GM19025 (cell line): ENCODE data around the gene RHD.
"Not testable (repeated sequence)": the region's sequence is repeated elsewhere in the genome, so short reads cannot be mapped to it uniquely, and the experiment has no call there.

Experiments
- ATAC-seq: cut with Tn5 transposase; IDR thresholded peaks from one replicate; pipeline ENCODE4 v1.9.1; 2021; ENCODE audit warnings: mild to moderate bottlenecking, low read depth, moderate library complexity; ENCODE audit not compliant: unreplicated experiment

Gene RHD

DNA sequence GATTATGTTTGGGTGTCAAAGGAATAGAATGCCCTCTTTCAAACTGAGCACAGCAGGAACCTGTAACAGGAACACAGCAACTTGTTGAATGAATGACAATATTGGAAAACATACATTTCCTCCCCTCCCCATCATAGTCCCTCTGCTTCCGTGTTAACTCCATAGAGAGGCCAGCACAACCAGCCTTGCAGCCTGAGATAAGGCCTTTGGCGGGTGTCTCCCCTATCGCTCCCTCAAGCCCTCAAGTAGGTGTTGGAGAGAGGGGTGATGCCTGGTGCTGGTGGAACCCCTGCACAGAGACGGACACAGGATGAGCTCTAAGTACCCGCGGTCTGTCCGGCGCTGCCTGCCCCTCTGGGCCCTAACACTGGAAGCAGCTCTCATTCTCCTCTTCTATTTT, at the start of gene RHD:
RHD (plus strand) TSS at position 272 of the 400 bp plus-strand sequence; CDS start at position 311, 39 bp downstream.
- not testable (repeated sequence) for ATAC-seq

DNA sequence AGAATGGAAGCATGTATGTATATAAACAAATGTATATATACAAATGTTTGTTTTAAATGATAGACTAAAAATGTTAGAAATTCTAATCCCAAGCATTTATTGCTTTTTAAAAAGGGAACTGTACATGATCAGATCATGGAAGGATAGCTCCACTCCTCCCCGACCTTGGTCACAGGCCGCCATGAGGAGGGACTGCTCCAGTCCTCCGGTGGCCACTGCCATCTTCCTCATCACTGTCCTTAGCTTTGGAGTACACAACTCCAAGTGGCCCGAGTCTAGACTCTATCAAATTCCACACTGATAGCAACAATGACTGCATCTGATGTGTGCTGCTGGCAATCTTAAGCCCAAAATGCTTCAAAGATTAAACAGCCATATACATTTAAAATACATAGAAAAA, 49.7 kb upstream of the RHD start:
- no peak for ATAC-seq

DNA sequence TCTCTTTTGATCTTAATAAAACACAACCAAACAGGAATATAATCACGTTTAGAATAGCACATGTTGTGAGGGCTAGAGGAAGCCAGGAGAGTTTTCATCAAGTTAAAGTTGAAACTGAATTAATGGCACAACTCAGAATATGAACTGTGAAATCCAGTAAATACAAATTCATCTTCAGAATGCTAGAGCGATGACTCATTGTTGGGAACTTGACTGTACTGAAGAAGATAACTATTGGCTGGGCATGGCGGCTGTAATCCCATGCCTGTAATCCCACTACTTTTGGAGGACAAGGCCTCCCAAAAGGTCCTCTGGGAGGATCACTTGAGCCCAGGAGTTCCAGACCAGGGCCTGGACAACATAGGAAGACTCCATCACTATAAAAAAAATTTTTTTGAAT, 48.8 kb upstream of the RHD start:
- no peak for ATAC-seq

DNA sequence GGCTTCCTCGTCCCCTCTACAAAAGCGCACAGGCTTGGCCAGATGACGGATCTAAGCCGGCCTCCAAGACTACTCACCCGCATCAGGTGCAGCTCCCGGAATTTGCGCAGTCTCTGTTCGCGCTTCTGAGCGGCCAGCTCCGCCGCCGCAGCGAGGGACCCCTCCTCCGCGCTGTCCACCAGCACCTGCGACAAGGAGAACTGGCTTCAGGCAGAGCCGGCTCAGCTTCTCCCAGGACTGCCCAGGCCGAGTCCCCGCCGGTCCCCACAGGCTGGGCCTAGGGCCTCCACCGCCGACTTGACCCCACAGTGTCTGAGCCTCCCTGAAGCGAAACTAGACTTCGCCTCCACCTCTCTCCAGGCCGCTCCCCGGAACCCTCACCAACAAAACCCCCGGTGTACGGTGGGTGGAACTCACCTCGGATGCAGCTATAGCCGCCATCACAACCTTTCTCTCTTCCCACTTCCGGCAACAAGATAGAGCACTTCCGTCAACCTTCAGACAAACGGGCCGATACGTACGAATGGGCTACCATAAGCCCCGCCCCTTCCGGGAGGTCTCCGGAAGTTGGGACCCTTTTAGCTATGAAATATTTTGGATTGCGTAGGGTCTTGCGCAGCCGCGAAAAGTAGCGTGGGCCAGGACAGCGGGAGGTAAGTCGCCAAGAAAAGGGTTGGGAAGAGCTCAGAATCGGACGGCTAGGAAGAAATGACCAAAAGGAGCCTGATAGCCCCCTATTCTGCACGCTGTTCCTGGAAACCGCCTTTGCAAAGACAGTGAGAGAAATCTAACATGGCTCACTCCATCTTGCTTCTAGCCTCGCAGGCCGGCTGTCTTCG, 40.1 kb upstream of the RHD start, which contains the start of gene SYF2:
SYF2 (minus strand) TSS at position 476 of the 839 bp plus-strand sequence; CDS start at position 441, 35 bp downstream.
- peak; percentile 72 for ATAC-seq

DNA sequence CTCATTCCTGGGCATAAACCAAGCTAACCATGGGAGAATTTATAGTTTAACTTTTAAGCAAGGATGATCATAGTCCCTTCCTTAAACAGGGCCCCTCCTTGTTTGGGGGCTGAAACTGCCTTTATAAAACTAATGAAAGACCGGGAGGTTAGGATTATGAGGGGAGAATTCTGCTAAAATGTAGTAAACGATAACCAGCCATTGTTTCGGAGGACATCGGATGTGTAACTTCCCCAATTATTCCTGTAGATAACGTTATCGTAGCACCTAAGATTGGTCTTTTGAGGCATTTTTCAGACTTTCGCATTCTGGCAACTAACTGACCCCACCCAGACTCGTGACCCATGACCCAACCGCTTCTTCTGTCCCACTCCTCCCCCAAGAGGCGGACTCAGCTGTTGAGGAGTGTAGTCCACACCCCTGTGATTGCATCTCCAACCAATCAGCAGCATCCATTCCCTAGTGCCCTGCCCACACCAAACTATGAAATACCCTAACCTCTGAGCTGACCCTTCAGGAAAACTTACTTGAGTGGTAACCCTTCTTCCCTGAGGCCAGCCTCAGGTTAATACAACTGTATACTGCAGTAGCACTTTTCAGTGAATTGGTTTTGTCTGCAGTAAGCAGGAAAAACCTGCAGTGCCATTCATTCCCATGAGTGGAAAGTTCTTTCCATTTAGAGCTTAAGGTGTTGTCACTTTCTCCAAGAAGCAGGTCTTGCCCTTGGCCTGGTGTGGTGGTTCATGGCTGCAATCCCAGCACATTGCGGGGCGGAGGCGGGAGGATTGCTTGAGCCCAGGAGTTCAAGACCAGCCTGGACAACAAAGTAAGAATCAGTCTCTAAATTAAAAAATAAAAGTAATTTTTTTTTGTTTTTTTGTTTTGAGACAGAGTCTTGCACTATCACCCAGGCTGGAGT, 39.2 kb upstream of the RHD start:
- ATAC-seq: peak; percentile 52

DNA sequence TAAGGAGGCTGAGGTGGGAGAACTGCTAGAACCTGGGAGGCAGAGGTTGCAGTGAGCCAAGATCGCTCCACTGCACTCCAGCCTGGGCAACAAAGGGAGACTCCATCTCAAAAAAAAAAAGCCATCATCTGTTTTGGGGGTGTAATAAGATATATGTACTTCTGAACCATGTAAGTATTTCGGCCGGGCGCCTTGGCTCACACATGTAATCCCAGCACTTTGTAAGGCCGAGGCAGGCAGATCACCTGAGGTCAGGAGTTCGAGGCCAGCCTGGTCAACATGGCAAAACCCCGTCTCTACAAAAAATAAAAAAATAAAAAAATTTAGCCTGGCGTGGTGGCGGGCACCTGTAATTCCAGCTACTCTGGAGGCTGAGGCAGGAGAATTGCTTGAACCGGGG, 36.9 kb upstream of the RHD start:
- not testable (repeated sequence) for ATAC-seq

DNA sequence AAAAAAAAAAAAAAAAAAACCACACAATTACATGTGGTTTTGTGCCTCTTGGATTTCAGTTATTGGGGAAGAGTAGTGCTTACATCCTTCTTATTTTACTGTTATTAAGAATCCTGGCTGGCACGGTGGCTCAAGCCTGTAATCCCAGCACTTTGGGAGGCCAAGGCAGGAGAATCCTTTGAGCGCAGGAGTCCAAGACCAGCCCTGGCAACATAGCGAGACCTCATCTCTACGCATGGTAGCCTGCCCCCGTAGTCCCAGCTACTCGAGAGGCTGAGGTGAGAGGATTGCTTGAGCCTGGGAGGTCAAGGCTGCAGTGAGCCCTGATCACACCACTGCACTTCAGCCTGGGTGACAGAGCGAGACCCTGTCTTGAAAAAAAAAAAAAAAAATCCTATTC, 36.0 kb upstream of the RHD start:
- ATAC-seq: not testable (repeated sequence)

DNA sequence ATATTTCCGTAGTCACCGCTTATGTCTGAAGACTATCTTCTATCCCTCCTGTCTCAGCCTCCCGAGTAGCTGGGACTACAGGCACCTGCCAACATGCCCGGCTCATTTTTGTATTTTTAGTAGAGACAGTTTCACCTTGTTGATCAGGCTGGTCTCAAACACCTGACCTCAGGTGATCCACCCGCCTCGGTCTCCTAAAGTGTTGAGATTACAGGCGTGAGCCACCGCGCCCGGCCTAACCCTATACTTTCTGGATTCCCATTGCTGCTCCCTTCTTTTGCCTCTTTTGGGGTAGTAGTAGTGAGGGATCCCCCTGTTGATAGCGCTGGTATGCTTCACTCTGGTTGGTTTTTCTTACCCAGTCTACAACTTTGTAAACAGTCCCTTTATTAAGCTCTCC, 34.3 kb upstream of the RHD start:
- ATAC-seq: no peak

DNA sequence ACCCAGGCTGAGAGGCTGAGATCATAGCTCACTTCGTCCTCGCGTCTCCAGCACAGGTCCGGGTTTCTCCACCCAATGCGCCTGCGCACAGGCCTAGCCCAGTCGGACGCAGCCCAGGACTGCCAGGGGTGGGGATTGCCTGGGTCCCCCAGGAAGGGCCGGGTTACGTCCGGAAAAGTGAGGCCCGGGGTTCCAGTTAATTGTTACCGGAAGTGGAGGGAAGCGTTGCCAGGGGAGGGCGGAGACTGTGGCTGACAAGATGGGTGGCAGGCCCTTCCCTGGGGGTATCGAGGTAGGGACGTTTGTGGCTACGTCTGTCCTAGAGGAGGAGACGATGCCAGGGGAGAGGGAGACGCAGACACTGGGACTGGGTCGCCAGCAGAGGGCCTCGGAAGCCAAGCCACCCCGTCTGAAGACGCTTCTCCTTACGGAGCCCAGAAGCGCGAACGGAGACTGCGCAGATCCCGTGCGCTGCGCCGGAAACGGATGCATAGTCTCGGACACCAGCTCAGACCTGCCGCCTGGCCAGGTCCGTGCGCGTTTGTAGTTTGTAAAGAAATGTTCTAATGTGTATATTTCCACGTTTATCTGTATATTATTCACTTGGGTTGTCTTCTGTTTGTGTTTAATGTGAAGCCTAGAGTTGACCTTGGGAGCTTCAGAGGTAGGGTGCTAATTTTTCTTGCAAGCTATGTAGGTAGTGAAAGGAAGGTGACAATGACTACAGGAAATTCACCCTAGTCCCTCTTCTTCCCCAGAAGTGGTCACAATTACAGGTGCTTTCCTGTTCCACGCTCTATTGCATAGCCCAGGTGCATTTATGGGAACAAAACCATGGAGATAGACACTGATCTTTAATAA, 32.4 kb upstream of the RHD start:
- ATAC-seq: peak; percentile 71

DNA sequence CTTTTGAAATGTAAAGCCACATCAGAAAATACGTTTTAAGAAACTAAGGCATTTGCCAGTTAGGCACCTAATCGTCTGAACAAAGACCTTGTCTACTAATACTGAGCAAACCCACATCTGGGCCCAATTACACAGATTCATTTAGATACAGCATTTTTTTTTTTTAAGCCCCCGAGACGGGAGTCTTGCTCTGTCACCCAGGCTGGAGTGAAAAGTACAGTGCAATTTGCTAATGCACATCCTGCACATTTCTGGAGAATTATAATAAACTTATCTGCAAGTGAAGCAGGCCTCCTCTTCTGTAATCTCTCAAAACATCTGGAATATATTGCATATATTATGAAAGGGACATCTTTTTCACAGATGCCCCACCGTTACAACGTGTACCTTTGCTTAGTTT, 28.4 kb upstream of the RHD start:
- no peak for ATAC-seq

DNA sequence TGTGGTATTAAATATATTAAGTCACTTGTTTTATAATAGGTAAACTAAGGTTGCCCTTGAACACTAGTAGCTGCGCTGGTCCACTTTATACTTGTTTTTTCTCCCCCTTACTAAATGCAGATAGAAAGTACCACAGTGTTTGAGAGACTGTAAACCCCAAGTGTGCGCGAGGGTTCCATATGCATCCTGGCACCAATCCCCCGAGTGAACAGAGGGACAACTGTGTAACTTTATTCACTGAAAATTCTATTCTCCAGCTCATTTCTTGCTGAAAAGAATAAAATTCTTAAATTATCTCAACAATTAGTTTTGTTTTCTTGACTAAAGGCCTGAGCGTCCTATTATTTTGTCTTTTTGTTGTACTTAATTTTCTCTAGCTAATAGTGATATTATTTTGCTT, 26.9 kb upstream of the RHD start:
- no peak for ATAC-seq

DNA sequence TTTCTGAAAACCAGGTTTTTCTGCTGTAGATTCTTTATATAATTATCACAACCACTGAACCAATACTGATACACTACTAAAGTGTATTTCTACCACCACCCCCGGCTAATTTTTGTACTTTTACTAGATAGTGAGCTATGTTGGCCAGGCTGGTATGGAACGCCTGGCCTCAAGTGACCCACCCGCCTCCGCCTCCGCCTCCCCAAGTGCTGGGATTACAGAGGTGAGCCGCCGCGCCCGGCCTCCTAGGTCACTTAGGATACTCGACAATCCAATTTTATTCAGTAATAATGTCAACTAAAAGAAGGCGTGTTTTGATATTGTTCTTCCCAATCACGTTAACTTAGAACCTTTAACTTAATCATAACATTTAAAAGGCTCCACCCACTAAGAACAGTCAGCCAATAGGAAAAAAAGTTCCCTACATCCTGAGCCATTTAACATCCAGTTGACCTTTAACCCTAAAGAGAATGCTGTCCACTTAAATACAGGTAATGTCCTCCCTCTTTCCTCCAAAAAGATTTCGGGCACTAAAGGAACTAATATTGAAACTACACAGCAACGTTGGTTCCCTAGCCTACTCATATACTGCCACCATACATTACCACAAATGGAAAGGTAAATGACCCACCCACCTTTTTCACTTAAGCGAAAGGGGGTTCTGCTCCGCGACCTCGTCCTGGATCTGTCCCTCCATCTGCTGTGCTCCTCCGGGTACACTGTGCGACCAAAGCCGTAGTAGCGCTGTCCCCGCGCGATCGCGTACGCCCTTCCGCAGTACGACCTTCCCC, 26.3 kb upstream of the RHD start:
- no peak for ATAC-seq

DNA sequence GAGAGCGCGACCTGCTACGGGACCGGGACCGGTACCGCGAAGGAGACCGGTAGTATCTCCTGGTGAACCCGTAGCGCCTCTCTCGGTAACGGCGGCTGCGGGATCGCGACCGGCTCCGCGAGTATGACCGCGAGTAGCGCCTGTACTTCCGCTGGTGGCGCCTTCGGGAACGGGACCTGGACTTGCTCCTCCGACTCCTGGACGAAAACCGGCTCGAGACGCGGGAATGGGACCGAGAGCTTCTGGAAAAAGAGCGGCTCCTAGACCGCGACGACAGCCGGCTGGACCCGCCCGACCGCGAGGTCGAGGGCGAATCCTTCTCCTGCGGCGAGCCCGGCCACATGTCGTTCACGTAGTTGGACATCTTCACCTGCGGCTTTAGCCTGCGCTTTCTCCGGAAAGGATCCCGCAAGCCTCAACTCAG, 25.7 kb upstream of the RHD start:
- peak; percentile 1 for ATAC-seq

DNA sequence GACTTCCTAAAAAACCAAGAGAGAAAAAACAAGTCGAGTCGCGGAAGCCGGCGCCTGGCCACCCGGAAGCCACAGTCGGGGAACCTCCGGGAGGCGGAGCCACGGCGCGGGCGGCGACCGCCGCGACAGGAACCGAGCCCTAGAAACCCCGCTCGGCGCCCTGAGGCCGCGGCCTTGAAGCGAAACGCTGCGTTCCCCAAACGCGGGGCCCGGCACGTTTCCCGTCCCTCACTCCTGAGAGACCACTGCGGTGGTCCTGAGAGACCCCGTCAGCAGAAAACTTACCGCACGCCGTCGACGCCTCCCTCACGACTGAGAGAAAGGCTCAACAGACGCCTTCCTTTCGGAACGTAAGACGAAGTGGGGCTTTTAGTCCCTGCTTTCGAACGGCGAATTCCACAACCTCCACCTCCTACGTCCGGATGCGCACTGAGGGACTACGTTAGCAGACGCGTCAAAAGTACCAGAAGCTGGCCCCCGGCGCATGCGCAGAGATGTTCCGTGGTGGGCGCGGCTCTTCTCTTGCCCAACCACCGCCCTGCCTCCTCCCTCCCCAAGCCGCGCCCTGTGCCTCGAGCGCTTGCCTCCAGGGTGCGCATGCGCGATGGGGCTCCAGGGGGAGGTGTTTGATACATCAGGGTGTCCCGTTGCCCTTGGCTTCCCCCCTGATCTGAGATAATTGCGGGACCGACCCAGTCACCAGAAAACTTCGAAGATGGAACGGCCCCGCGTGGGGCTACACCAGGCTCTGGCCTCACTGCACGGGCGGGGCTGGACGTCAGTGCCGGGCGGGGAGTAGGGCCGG, 25.1 kb upstream of the RHD start, which contains the start of gene RSRP1:
RSRP1 (minus strand) TSS at position 431 of the 805 bp plus-strand sequence. CDS start 491 bp downstream, outside the sequence.
- ATAC-seq: peak; percentile 77

DNA sequence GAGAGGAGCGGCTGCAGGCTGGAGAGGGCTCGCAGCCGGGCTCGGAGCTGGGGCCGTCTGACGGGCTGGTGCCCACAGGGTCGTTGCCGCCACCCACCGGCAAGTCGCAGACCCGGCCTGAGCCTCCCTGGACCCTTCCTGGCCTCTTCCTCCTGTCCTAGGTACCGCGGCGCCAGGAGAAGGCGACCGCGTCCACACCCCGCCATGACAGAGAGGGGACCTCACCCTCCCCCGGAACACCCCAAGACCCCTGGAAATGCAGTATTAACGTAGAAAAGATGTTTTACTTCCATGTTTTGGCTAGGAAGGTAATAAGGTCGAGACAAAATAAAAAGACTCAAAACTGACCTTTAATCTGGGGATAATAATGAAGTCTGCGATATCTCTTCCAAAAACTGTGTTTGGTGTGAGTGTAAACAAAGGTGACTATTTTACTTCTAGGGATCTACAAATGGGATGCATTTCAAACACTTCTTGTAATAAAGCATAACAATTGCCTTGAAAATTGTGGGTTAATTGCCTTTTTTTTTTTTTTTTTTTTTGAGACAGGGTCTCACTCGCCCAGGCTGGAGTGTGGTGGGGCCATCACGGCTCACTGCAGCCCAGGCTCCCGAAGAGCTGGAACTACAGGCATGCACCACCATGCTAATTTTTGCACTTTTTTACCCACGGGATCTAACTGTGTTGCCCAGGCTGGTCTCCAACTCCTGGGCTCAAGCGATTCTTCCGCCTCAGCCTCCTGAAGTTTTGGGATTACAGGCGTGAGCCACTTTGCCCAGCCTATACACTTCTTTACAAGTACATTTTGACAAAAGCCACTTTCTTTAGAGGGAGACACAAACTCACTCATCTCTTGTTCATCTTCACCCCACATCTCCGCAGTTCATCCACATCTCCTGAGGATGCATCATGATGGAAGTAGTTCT, 24.2 kb upstream of the RHD start:
- peak; percentile 40 for ATAC-seq

DNA sequence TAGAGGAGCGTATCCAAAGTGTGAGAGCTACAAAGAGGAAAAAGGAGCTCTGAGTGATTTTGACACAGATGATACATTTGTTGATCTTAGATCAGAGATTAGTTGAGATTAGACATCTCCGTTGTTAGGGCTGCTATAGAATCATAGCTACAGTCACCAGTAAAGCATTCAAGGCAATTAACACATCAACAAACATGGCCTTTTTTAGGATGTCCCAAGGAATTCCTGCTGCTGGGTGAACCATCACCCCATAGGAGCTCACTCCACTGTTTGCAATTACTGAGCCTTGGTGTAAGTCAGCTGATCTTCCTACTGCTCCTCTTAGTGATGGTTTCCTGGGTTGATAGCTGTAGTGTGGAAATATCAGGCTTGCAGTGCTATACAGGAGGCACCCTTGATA, 18.4 kb upstream of the RHD start:
- ATAC-seq: no peak

DNA sequence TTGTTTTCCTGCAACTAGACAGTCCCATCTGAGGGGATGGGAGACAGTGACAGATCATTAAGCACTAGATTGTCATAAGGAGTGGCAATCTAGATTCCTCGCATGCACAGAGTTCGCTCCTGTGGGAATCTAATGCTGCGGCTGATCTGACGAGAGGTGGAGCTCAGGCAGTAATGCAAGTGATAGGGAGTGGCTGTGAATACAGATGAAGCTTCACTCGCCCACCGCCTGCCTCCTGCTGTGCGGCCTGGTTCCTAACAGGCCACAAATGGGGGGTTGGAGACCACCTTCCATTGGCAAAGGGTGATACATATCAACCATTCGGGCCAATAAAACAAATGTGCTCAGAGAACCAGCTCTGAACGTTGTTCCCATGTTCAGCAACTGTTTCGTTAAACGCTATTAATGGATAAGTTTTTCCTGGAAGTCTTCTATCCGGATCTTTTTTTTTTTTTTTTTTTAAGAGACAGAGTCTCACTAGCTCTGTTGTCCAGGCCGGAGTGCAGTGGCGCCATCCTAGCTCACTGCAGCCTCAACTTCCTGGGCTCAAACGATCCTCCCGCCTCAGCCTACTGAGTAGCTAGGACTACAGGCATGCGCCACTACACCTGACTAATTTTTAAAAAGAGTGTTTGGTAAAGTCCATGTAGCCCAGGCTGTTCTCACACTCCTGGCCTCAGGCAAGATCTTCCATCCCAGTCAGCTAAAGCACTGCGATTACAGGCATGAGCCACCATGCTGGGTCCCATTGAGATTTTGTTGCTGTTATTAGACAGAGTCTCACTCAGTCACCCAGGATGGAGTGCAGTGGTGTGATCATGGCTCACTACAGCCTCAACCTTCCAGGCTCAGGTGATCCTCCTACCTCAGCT, 16.4 kb upstream of the RHD start:
- ATAC-seq: no peak
